GM23248 (cell line): ENCODE measurements around the gene MMP28. TPM values are rescaled to one million over a fixed set of nuclear protein-coding genes. Genes with fewer than 3 reads are reported as not detected.

ENCODE experiments used
- DNase-seq: peaks from one replicate; pipeline ENCODE4 v3.0.0-alpha.2; 2015
- H2AFZ ChIP-seq: fragments of 200-600 bp; sonication (generic); 2 replicates; pipeline ENCODE4 v1.6.1; 2016; ENCODE audit warnings: antibody characterized with exemption
- H3F3A ChIP-seq: fragments of 200-600 bp; sonication (generic); 2 replicates; pipeline ENCODE4 v1.6.1; 2016; ENCODE audit warnings: mild to moderate bottlenecking, antibody characterized with exemption, mixed run types; ENCODE audit not compliant: insufficient read depth
- H3K27ac ChIP-seq: fragments of 200-600 bp; sonication (generic); 2 replicates; pipeline ENCODE4 v1.5.1; 2016; ENCODE audit warnings: mild to moderate bottlenecking
- H3K27me3 ChIP-seq: fragments of 200-600 bp; sonication (generic); replicated peaks from 2 replicates; pipeline ENCODE4 v1.6.1; 2016; ENCODE audit warnings: mild to moderate bottlenecking; ENCODE audit not compliant: insufficient read depth
- H3K36me3 ChIP-seq: fragments of 200-600 bp; sonication (generic); 2 replicates; pipeline ENCODE4 v1.6.1; 2016; ENCODE audit warnings: low read depth, mild to moderate bottlenecking
- H3K4me1 ChIP-seq: fragments of 200-600 bp; sonication (generic); 2 replicates; pipeline ENCODE4 v1.6.1; 2016; ENCODE audit warnings: mild to moderate bottlenecking; ENCODE audit not compliant: insufficient read depth
- H3K4me2 ChIP-seq: fragments of 200-600 bp; sonication (generic); one replicate; pipeline ENCODE4 v1.6.1; 2016; ENCODE audit warnings: mild to moderate bottlenecking; ENCODE audit not compliant: unreplicated experiment
- H3K4me3 ChIP-seq: fragments of 200-600 bp; sonication (generic); 2 replicates; pipeline ENCODE4 v1.5.1; 2016; ENCODE audit warnings: mild to moderate bottlenecking
- H3K79me2 ChIP-seq: fragments of 200-600 bp; sonication (generic); 2 replicates; pipeline ENCODE4 v1.6.1; 2016; ENCODE audit warnings: mild to moderate bottlenecking; ENCODE audit not compliant: insufficient read depth
- H3K9ac ChIP-seq: fragments of 200-600 bp; sonication (generic); 2 replicates; pipeline ENCODE4 v1.6.1; 2016; ENCODE audit warnings: mild to moderate bottlenecking
- H3K9me2 ChIP-seq: fragments of 200-600 bp; sonication (generic); 2 replicates; pipeline ENCODE4 v1.6.1; 2016; ENCODE audit warnings: mixed run types, mild to moderate bottlenecking, moderate library complexity; ENCODE audit not compliant: insufficient read depth
- H3K9me3 ChIP-seq: fragments of 200-600 bp; sonication (generic); one replicate; pipeline ENCODE4 v1.6.1; 2017; ENCODE audit warnings: low read depth
- H4K20me1 ChIP-seq: fragments of 200-600 bp; sonication (generic); 2 replicates; pipeline ENCODE4 v1.6.0; 2016; ENCODE audit not compliant: insufficient read depth
- EZH2 ChIP-seq: fragments of 200-600 bp; sonication (generic); IDR thresholded peaks from 2 replicates; pipeline ENCODE4 v1.6.1; 2018; ENCODE audit warnings: antibody characterized with exemption, mild to moderate bottlenecking; ENCODE audit not compliant: insufficient read depth, poor library complexity, severe bottlenecking
- EZH2phosphoT487 ChIP-seq: fragments of 200-600 bp; sonication (generic); IDR thresholded peaks from 2 replicates; pipeline ENCODE4 v1.6.1; 2018; ENCODE audit warnings: antibody characterized with exemption, moderate library complexity, mild to moderate bottlenecking, low read depth; ENCODE audit not compliant: insufficient read depth
- WGBS, 2 experiments: methylation state at CpG; one replicate each; pipeline ENCODE4 v1.1.6; 2015 to 2017; ENCODE audit warnings: low lambda C conversion rate in 2 of 2, low coverage in 1 of 2; ENCODE audit errors: missing lambda C conversion rate in 2 of 2; 5-methylcytosine and 5-hydroxymethylcytosine counted together
- in situ Hi-C: fragments of 300-500 bp; cut with MboI; formaldehyde crosslinking; loops from 2 replicates; pipeline ENCODE4 v1.15.0; 2020
- polyA plus RNA-seq: library from polyadenylated mRNA; unstranded; fragments of >200 nt; fragmentation: Nextera tagmentation; extraction: Ambion mirVana; gene quantifications from 2 replicates; pipeline ENCODE4 v1.2.1, GENCODE V29; 2016
- total RNA-seq: library from RNA; depleted of rRNA; stranded (reverse); fragments of >200 nt; shearing (Covaris generic); gene quantifications from 2 replicates; pipeline ENCODE4 v1.2.3, GENCODE V29; 2014

Gene MMP28
- total and polyA plus RNA-seq, 2 experiments from 2014 or later, result not detected

DNA sequence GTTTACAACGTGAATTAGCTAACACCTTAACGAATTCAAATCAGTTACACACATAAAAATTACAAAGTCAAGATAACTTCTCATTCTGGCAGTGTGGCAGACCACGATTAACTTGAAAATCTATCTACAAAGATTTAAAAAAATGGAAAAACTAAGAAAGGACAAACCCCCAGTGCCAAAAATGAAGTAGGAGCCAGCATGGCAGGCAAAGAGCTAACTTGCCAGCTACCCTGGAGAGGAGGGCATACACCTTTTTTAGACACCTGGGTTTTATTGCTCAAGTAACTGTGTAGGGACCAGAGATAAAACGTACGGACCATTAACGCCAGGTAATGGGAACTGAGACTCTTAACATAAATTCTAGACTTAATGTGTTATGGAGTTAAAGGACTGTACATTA is 16.3 kb upstream of the MMP28 start:
- no peaks in the 10 kb centered on the region for H3K9me3 ChIP-seq
- peak overlapping the region; percentile 96; the same call in 1 of the 2 replicates for H3K9ac ChIP-seq
- H3K9me2 ChIP-seq, result no peaks in the 10 kb centered on the region
- DNase-seq, result no peak
- 92 to 94% methylated on average over 6 of the region's 6 CpGs for WGBS, 2 experiments
- TF ChIP-seq EZH2phosphoT487 (no peak), EZH2 (no peak)
- H4K20me1 ChIP-seq, result 0 out of 2 replicates have a peak, but pooled peaks cover 8% of the 10 kb centered on the region
- no peak overlapping the region for H2AFZ ChIP-seq
- H3K27ac ChIP-seq, result no peak overlapping the region
- H3K4me1 ChIP-seq, result peaks cover 30% of the 10 kb centered on the region
- peaks cover 74% of the 10 kb centered on the region for H3K79me2 ChIP-seq
- H3K36me3 ChIP-seq, result no peaks in the 10 kb centered on the region
- H3K4me2 ChIP-seq, result peak overlapping the region; percentile 99
- peak overlapping the region; percentile 92; the same call in 1 of the 2 replicates for H3K4me3 ChIP-seq
- no peaks in the 10 kb centered on the region for H3K27me3 ChIP-seq
- in situ Hi-C loops, result no loop called here
- peaks cover 19% of the 10 kb centered on the region for H3F3A ChIP-seq

DNA sequence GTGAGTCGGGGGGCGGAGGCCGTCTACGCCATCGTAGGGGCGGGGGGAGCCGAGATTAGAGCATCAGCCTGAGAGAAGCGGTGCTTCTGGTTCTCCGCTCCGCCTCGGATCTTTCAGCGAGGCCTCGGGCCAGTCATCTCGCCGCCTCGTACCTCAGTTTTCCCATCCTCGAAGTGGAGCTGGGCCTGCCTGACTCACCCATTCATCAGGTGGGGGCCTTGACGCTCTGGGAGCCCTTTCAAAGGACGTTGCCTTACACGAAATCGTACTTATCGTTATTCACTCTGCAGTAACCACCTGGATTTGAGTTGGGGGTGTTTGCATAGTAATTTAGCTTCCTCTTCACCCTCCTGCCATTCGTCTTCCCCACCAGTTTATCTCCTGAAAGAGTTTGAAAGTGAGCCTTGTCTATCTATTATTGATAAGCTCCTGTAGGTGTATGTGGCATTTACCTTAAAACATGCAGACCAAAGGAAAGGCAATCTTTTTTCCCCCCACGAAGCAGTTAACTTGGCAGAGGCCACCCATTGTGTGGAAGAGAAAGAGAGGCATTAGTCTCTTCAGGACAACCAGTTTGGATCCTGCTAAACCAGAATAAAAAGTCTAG is 14.5 kb upstream of the MMP28 start:
- 1 to 2% methylated on average over 17 to 20 of the region's 24 CpGs for WGBS, 2 experiments
- Histone ChIP-seq H3K4me1 (peaks cover 31% of the 10 kb centered on the region), H3K4me3 (peak overlapping the region; percentile 92), H4K20me1 (0 out of 2 replicates have a peak, but pooled peaks cover 8% of the 10 kb centered on the region), H3K79me2 (peaks cover 56% of the 10 kb centered on the region), H3K9me2 (no peaks in the 10 kb centered on the region), H2AFZ (peak overlapping the region; percentile 50; the same call in 1 of the 2 replicates), H3F3A (peaks cover 19% of the 10 kb centered on the region), H3K36me3 (no peaks in the 10 kb centered on the region), H3K4me2 (peak overlapping the region; percentile 99), H3K27ac (peak overlapping the region; percentile 92), H3K27me3 (no peaks in the 10 kb centered on the region), H3K9ac (peak overlapping the region; percentile 96), H3K9me3 (no peaks in the 10 kb centered on the region)
- in situ Hi-C loops, result no loop called here
- peak; percentile 75 for DNase-seq
- TF ChIP-seq EZH2phosphoT487 (no peak), EZH2 (no peak)

DNA sequence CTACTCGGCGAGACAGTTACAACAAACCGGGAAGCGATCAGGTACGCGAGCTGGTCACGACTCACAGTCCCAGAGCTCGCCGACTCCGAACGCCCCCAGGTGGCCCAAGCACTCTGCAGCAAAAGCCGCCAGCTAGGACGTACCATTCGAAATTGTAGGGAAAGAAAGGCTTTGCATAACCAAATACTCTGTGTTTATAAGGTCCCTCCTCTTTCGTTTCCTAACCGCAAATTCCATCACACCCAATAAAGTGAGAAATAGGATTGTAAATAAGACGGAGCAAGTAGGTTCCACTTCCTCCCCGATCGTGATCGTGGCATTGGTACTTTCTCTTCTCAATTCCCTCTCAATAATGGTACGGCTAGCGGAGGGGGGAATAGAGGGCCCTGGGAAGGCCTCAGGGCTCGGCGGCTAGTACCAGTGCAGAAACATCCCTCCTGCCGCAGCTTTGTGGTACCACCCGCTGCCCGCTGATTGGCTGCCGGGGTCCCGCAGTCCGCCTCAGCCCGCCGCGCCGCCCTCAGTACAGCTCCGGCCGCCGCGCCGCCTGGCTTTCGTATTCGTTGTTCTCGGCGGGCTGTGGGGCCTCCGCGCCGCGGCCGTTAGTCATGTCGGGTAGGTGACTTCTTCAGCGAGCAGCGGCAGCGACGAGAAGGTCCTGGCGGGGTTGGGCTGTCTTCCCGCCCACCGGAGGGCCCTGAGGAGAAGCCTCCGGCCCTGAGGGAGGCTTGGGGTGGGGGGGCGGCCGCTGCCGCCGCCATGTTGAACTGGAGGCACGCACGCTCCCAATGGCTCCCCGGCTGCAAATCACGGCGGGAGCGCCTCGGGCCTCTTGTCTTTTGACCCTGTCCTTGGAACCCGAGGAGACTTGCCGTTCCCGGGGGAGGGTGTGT is 13.8 kb upstream of the MMP28 start, which contains the start of gene TAF15:
Gene TAF15 (plus strand): TSS at position 523 of the 893 bp plus-strand sequence. CDS start 86 bp downstream, at position 609.
- Histone ChIP-seq H3K27me3 (no peaks in the 10 kb centered on the region), H3F3A (peaks cover 19% of the 10 kb centered on the region), H3K9ac (peak within 1 kb of the TSS; percentile 96), H3K4me2 (peak within 1 kb of the TSS; percentile 99), H3K9me2 (no peaks in the 10 kb centered on the region), H4K20me1 (0 out of 2 replicates have a peak, but pooled peaks cover 8% of the 10 kb centered on the region), H3K4me1 (peaks cover 31% of the 10 kb centered on the region), H2AFZ (peak within 1 kb of the TSS; percentile 75), H3K27ac (peak within 1 kb of the TSS; percentile 92), H3K4me3 (peak within 1 kb of the TSS; percentile 92), H3K79me2 (peaks cover 49% of the 10 kb centered on the region), H3K36me3 (no peaks in the 10 kb centered on the region), H3K9me3 (no peaks in the 10 kb centered on the region)
- TF ChIP-seq EZH2, result no peak
- no peak for TF ChIP-seq EZH2phosphoT487
- 1% methylated on average over 54 to 56 of the region's 71 CpGs for WGBS, 2 experiments
- in situ Hi-C loops, result no loop called here
- peak; percentile 99 for DNase-seq

DNA sequence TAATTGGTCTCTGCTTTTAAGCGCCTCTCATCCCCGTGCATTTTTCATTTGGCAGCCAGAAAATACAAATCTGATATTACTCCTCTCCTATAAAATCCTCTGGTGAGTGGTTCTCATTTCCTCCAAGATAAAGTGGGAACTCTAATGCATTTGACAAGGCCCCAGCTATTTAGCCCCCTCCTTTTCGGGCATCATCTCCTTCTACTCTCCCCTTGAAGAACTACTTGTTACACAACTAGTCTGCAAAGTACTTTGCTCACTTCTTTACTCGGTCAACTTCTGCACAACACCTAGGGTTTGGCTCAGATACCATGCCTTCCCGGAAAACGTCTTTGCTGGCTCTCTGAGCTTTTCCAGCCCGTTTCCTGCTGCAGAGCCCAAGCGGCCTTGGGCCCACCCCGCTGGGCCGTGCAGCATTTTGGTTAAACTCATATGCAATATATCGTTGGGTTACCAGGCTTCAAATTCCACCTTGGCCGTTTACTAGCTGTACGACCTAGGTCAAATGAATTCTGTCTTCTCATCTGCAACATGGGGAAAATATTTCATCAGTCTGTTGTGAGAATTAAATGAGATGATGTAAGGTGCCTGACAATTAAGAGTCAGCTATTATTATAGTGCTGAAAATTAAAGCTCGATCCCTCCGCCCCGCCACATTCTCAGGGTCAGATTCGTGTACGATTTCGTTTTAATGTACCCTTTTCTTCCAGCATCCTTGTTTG is 13.0 kb upstream of the MMP28 start:
- peaks cover 19% of the 10 kb centered on the region for H3F3A ChIP-seq
- no peaks in the 10 kb centered on the region for H3K36me3 ChIP-seq
- DNase-seq, result no peak
- peaks cover 41% of the 10 kb centered on the region for H3K79me2 ChIP-seq
- peak overlapping the region; percentile 96 for H3K9ac ChIP-seq
- TF ChIP-seq EZH2, result no peak
- no peaks in the 10 kb centered on the region for H3K9me3 ChIP-seq
- 0 out of 2 replicates have a peak, but pooled peaks cover 5% of the 10 kb centered on the region for H4K20me1 ChIP-seq
- H3K4me3 ChIP-seq, result peak overlapping the region; percentile 92
- peak overlapping the region; percentile 92 for H3K4me2 ChIP-seq
- peaks cover 31% of the 10 kb centered on the region for H3K4me1 ChIP-seq
- in situ Hi-C loops, result no loop called here
- peak overlapping the region; percentile 75 for H2AFZ ChIP-seq
- no peaks in the 10 kb centered on the region for H3K9me2 ChIP-seq
- WGBS, 2 experiments, result 31 to 34% methylated on average over 19 of the region's 19 CpGs
- peak overlapping the region; percentile 92 for H3K27ac ChIP-seq
- H3K27me3 ChIP-seq, result no peaks in the 10 kb centered on the region
